K562 (cell line): ENCODE results near the gene SF3B3. TPM values are rescaled to one million over a fixed set of nuclear protein-coding genes. Genes with fewer than 3 reads are reported as not detected.

Experiments used
- BACH1 ChIP-seq: fragments of 200-800 bp; sonication (Bioruptor generic); IDR thresholded peaks from 2 replicates; pipeline ENCODE4 v1.6.1; 2016; ENCODE audit warnings: missing genetic modification characterization, missing compliant biosample characterization
- BRD9 ChIP-seq: fragments of 450-650 bp; IDR thresholded peaks from 2 replicates; pipeline ENCODE4 v1.6.1; 2018; ENCODE audit warnings: low read depth; ENCODE audit not compliant: partially characterized antibody
- FOXK2 ChIP-seq, 2 experiments: fragments of 450-650 bp; IDR thresholded peaks in 1 of 2; conservative IDR thresholded peaks in 1 of 2; 2 replicates each; pipeline ENCODE4 v1.6.1; 2016; ENCODE audit warnings: low read depth in 2 of 2, mild to moderate bottlenecking in 1 of 2
- FUS ChIP-seq: fragments of 200-400 bp; formaldehyde crosslinking; optimal IDR thresholded peaks from 2 replicates; pipeline ENCODE3; 2017; ENCODE audit warnings: low read depth, low read length
- ILF3 ChIP-seq: fragments of 450-650 bp; IDR thresholded peaks from 2 replicates; pipeline ENCODE4 v1.6.1; 2018; ENCODE audit warnings: antibody characterized with exemption, mild to moderate bottlenecking, moderate library complexity, borderline replicate concordance
- KDM5B ChIP-seq: fragments of 200-600 bp; sonication (generic); IDR thresholded peaks from 2 replicates; pipeline ENCODE4 v1.6.1; 2012; ENCODE audit warnings: low read depth, mild to moderate bottlenecking, moderate library complexity, low read length, control low read depth, inconsistent platforms; ENCODE audit not compliant: insufficient replicate concordance
- L3MBTL2 ChIP-seq: fragments of 450-650 bp; IDR thresholded peaks from 2 replicates; pipeline ENCODE4 v1.6.1; 2016; ENCODE audit warnings: mild to moderate bottlenecking, moderate library complexity
- LCOR ChIP-seq: sonication (generic); formaldehyde crosslinking; IDR thresholded peaks from 2 replicates; pipeline ENCODE4 v1.8.0; 2022; ENCODE audit warnings: mild to moderate bottlenecking, missing genetic modification reagents
- MTA3 ChIP-seq: fragments of 450-650 bp; formaldehyde crosslinking; IDR thresholded peaks from 2 replicates; pipeline ENCODE4 v1.6.1; 2017; ENCODE audit warnings: mild to moderate bottlenecking, borderline replicate concordance
- MYC ChIP-seq, 2 experiments: fragments of 250-450 bp in 1 of 2; sonication (Bioruptor Pico) in 1 of 2; IDR thresholded peaks; 2 replicates each; pipeline versions ENCODE4 v1.5.1 to v1.6.1; 2012 to 2021; ENCODE audit warnings: low read depth in 2 of 2, borderline replicate concordance in 1 of 2, improper control_type of control experiment in 1 of 2, low read length in 1 of 2, mild to moderate bottlenecking in 1 of 2, moderate library complexity in 1 of 2
- POLR2H ChIP-seq: IDR thresholded peaks from 2 replicates; pipeline ENCODE4 v1.6.1; 2016; ENCODE audit warnings: missing genetic modification characterization, low read depth, mild to moderate bottlenecking, control low read depth, missing compliant biosample characterization, moderate library complexity
- SAP30 ChIP-seq: fragments of 200-600 bp; sonication (generic); IDR thresholded peaks from 2 replicates; pipeline ENCODE4 v1.6.1; 2012; ENCODE audit warnings: borderline replicate concordance, low read depth, mild to moderate bottlenecking, moderate library complexity, low read length, control low read depth, inconsistent platforms; ENCODE audit not compliant: insufficient read depth, poor library complexity, severe bottlenecking
- XRCC5 ChIP-seq: fragments of 200-400 bp; formaldehyde crosslinking; IDR thresholded peaks from 2 replicates; pipeline ENCODE4 v1.6.1; 2017; ENCODE audit warnings: low read depth, mild to moderate bottlenecking, low read length
- ZFP30 ChIP-seq: fragments of 250-450 bp; sonication (Bioruptor Pico); IDR thresholded peaks from 2 replicates; pipeline ENCODE4 v1.8.0; 2022; ENCODE audit warnings: moderate library complexity, mild to moderate bottlenecking, inconsistent platforms, borderline replicate concordance
- ZNF12 ChIP-seq: sonication (generic); formaldehyde crosslinking; IDR thresholded peaks from 2 replicates; pipeline ENCODE4 v1.4.0; 2020; ENCODE audit warnings: mild to moderate bottlenecking, missing genetic modification reagents
- polyA plus RNA-seq, 8 experiments: library from polyadenylated mRNA; depleted of rRNA in 4 of 8; stranded (reverse) in 5 of 8; unstranded in 3 of 8; fragments of >200 nt; fragmentation: Nextera tagmentation in 2 of 8; fragmentation: Illumina TruSeq in 1 of 8; extraction: Ambion mirVana in 2 of 8; extraction: Trizol in 1 of 8; gene quantifications; 2 replicates each; pipeline versions ENCODE4 v1.2.1 to v1.2.3, GENCODE V29; 2011 to 2014; ENCODE audit warnings: inconsistent platforms in 1 of 8, missing spikeins in 1 of 8
- total RNA-seq, 7 experiments: library from RNA; depleted of rRNA in 6 of 7; stranded (reverse); fragments of >200 nt in 6 of 7; fragmentation: Illumina TruSeq in 2 of 7; extraction: Trizol in 2 of 7; gene quantifications; 2 replicates each; pipeline versions ENCODE4 v1.2.1 to v1.2.3, GENCODE V29; 2011 to 2021; ENCODE audit warnings: low replicate concordance in 1 of 7
- TF ChIP-seq, protein P1 (sequence below): conservative IDR thresholded peaks from 2 replicates; pipeline ENCODE4 v1.6.1; 2011; ENCODE audit warnings: low read depth, mild to moderate bottlenecking, low read length; ENCODE audit not compliant: control insufficient read depth
- TF ChIP-seq, protein P2 (sequence below): fragments of 250-450 bp; sonication (Bioruptor Pico); IDR thresholded peaks from 2 replicates; pipeline ENCODE4 v1.5.0; 2022; ENCODE audit warnings: mild to moderate bottlenecking
- TF ChIP-seq, protein P3 (sequence below): fragments of 450-650 bp; formaldehyde crosslinking; IDR thresholded peaks from 2 replicates; pipeline ENCODE4 v1.4.0; 2022; ENCODE audit warnings: missing genetic modification characterization

The SF3B3 gene
- total and polyA plus RNA-seq, 9 of the 15 experiments (the other 6 are each of a cell fraction or from before 2014, with no cell fraction given), result 98.9 to 546 (median 221) TPM

DNA sequence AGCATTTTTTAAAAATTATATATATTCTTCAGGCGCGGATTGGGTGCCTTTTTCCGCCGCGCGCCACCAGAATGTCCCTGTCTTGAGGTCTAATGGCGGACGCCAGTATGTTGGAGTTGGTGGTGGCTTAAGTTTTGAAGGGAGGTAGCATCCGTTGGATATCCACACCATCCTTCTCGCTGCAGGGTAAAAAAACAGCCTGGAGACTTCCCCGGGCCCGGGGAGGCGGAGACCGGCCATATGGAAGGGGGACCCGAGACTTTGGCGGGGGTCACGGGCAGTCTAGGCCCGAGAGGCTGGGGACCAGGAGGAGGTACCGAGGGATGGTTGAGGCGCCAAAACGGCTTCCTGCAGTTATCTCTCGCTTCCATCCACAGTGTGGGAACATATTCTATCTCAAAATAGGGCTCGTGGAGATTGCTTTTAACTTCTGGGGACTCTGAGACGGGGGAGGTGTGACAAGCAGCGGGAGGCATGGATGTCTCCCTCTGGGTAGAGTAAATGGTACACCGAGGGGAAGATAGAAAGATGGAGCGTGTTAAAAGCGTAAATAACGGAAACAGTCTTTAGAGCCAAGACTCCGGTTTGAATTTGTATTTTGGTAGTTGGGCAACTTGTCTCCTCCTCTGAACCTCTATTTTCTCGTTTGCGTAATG is at the start of gene SF3B3 (continued):
- TF ChIP-seq SAP30, result peak; percentile 60
- peak; percentile 77 for TF ChIP-seq KDM5B
- TF ChIP-seq LCOR (CRISPR knock-in tag), result peak; percentile 50; the same call in 1 of the 2 replicates
- TF ChIP-seq, protein P1, sequence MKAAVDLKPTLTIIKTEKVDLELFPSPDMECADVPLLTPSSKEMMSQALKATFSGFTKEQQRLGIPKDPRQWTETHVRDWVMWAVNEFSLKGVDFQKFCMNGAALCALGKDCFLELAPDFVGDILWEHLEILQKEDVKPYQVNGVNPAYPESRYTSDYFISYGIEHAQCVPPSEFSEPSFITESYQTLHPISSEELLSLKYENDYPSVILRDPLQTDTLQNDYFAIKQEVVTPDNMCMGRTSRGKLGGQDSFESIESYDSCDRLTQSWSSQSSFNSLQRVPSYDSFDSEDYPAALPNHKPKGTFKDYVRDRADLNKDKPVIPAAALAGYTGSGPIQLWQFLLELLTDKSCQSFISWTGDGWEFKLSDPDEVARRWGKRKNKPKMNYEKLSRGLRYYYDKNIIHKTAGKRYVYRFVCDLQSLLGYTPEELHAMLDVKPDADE, result peak; percentile 22; the same call in 1 of the 2 replicates
- TF ChIP-seq MTA3, result peak; percentile 69
- TF ChIP-seq L3MBTL2, result peak; percentile 76
- TF ChIP-seq XRCC5, result 0 out of 2 replicates have a peak, but pooled peaks have one; percentile 30
- peak; percentile 99 for TF ChIP-seq BRD9
- peak; percentile 100 for TF ChIP-seq MYC (IDR thresholded peaks at IDR 0.05; ENCODE audit: low read depth, low read length)
- TF ChIP-seq MYC (CRISPR knock-in tag; IDR thresholded peaks at IDR 0.05; ENCODE audit: borderline replicate concordance, low read depth), result peak; percentile 97
- peak; percentile 96 for TF ChIP-seq POLR2H (tag)
- TF ChIP-seq, protein P2, sequence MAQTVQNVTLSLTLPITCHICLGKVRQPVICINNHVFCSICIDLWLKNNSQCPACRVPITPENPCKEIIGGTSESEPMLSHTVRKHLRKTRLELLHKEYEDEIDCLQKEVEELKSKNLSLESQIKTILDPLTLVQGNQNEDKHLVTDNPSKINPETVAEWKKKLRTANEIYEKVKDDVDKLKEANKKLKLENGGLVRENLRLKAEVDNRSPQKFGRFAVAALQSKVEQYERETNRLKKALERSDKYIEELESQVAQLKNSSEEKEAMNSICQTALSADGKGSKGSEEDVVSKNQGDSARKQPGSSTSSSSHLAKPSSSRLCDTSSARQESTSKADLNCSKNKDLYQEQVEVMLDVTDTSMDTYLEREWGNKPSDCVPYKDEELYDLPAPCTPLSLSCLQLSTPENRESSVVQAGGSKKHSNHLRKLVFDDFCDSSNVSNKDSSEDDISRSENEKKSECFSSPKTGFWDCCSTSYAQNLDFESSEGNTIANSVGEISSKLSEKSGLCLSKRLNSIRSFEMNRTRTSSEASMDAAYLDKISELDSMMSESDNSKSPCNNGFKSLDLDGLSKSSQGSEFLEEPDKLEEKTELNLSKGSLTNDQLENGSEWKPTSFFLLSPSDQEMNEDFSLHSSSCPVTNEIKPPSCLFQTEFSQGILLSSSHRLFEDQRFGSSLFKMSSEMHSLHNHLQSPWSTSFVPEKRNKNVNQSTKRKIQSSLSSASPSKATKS, result no peak
- TF ChIP-seq ZNF12, result 0 out of 2 replicates have a peak, but pooled peaks have one; percentile 32
- TF ChIP-seq, protein P3, sequence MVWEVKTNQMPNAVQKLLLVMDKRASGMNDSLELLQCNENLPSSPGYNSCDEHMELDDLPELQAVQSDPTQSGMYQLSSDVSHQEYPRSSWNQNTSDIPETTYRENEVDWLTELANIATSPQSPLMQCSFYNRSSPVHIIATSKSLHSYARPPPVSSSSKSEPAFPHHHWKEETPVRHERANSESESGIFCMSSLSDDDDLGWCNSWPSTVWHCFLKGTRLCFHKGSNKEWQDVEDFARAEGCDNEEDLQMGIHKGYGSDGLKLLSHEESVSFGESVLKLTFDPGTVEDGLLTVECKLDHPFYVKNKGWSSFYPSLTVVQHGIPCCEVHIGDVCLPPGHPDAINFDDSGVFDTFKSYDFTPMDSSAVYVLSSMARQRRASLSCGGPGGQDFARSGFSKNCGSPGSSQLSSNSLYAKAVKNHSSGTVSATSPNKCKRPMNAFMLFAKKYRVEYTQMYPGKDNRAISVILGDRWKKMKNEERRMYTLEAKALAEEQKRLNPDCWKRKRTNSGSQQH, result no peak
- no peak for TF ChIP-seq ZFP30 (CRISPR knock-in tag)
- TF ChIP-seq BACH1, result no peak
- 0 out of 2 replicates have a peak, but pooled peaks have one; percentile 13 for TF ChIP-seq ILF3
- no peak for TF ChIP-seq FUS
- TF ChIP-seq FOXK2 (conservative IDR thresholded peaks at IDR 0.05 in 1 of 2, IDR thresholded peaks at IDR 0.05 in 1 of 2; ENCODE audit: low read depth in 2 of 2), result 0 out of 4 replicates have a peak, but pooled peaks of 1 of the 2 experiments have one; percentile 10
